ENCODE results near the gene PLPP7. TPM values are rescaled to one million over a fixed set of nuclear protein-coding genes. Genes with fewer than 3 reads are reported as not detected.
A peak's percentile ranks its signal among the peaks of the same experiment; 100 is the strongest.

Gene PLPP7
- polyA plus RNA-seq, 2 donors: 0.47 to 0.73 TPM

DNA sequence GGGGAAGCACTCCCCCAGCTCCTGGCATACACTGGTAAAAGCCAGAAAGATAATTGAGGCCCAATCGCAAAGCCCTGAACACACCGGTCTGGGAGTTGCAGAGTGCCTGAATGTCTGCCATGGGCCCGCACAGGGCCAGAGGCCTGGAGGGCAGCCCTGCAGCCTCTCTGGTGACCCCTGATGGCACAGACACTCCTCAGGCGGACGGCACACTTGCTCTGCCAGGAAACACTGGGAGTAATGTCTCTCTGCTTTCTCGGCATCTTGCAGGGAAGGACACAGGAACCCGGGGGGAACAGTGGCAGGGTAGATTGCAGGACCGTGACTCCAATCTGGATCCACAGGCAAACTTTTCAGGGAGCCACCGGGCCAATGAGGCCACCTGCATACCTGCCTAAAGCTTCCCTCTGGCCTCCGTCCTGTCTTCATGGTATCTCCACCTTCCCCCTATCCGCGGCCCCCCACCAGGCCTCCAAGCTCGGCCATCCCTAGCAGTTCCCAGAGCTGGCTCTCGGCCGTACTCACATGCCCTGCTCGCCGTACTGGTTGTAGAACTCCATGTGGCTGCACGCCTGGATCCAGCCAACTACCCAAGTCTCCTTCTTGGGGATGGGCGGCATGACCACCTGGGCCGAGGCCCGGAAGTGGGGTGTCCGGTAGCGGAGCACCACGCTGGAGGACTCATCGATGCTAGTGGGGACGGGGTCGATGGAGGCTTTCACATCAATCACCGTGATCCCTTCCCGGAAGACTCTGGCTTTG, 14.0 kb upstream of the PLPP7 start:
- H3K36me3 ChIP-seq (ENCODE audit: control insufficient read depth in 2 of 2, insufficient read depth in 2 of 2, low read length in 1 of 2): no peaks in the 10 kb centered on the region
- no peaks in the 10 kb centered on the region for H3K4me1 ChIP-seq (ENCODE audit: control insufficient read depth in 2 of 2, insufficient read depth in 2 of 2, low read length in 1 of 2)
- H3K9me3 ChIP-seq (ENCODE audit: control insufficient read depth in 2 of 2, insufficient read depth in 1 of 2, low read depth in 1 of 2, low read length in 1 of 2): no peaks in the 10 kb centered on the region
- 68% methylated on average over 29 of the region's 29 CpGs for WGBS, 2 donors
- H3K27me3 ChIP-seq (ENCODE audit: control insufficient read depth in 1 of 2, insufficient read depth in 2 of 2, low read length in 2 of 2): no peaks in the 10 kb centered on the region
- H3K4me3 ChIP-seq (ENCODE audit: low read depth in 1 of 2, low read length in 2 of 2): peak overlapping the region; percentile 56 to 72
- peak overlapping the region; percentile 22 to 52 for H3K27ac ChIP-seq (ENCODE audit: low read depth in 2 of 2, low read length in 1 of 2)

DNA sequence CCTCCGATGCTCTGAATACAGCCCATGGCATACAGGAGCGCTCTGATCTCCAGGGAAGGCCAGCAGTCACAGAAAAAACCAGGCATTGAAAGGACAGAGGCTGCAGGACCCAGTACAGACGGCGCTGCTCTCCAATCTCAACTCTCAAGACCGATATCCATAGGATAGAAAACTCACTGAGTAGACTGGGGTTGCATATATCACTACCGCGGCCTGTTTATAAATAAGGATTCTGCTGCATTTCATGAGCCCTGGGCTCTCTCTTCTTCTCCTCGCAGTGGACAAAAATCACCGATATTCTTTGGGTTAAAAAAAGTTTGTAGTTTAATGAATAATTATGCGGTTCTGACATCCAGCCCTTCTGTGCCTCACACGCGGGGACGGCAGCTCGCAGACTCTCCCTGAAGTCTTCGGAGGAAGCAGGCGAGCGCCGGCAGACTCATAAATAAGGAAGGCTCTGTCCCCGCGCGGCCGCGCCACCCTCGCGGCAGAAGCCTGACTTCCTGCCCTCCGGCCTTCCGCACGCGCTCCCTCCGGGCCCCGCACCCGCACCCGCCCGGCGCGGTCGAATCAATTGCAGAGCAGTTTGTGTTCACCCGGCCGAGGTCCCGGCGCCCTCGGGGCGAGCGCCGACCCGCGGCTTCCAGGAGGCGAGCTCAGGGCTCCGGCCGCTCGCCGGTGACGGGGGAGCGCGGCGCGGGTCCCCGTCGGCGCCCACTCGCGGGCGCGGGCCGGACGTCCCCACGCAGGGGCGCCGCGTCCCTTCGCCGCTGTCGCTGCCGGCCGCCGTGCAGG, 13.2 kb upstream of the PLPP7 start, which contains the start of gene FAM78A:
FAM78A (minus strand) TSS at position 417 of the 795 bp plus-strand sequence; CDS start at position 86, 331 bp downstream.
- peak within 1 kb of the TSS; percentile 15 to 52 for H3K27ac ChIP-seq (ENCODE audit: low read depth in 2 of 2, low read length in 1 of 2)
- H3K9me3 ChIP-seq (ENCODE audit: control insufficient read depth in 2 of 2, insufficient read depth in 1 of 2, low read depth in 1 of 2, low read length in 1 of 2): no peaks in the 10 kb centered on the region
- peak within 1 kb of the TSS; percentile 56 to 72 for H3K4me3 ChIP-seq (ENCODE audit: low read depth in 1 of 2, low read length in 2 of 2)
- WGBS, 2 donors: 8 to 11% methylated on average over 64 to 76 of the region's 76 CpGs
- H3K36me3 ChIP-seq (ENCODE audit: control insufficient read depth in 2 of 2, insufficient read depth in 2 of 2, low read length in 1 of 2): no peaks in the 10 kb centered on the region
- no peaks in the 10 kb centered on the region for H3K27me3 ChIP-seq (ENCODE audit: control insufficient read depth in 1 of 2, insufficient read depth in 2 of 2, low read length in 2 of 2)
- no peaks in the 10 kb centered on the region for H3K4me1 ChIP-seq (ENCODE audit: control insufficient read depth in 2 of 2, insufficient read depth in 2 of 2, low read length in 1 of 2)

GRCh38 chr9:131276891-131277286, 12.6 kb upstream of the PLPP7 start:
- no peaks in the 10 kb centered on the region for H3K27me3 ChIP-seq (ENCODE audit: control insufficient read depth in 1 of 2, insufficient read depth in 2 of 2, low read length in 2 of 2)
- WGBS, 2 donors: 1% methylated on average over 16 to 60 of the region's 60 CpGs
- no peaks in the 10 kb centered on the region for H3K36me3 ChIP-seq (ENCODE audit: control insufficient read depth in 2 of 2, insufficient read depth in 2 of 2, low read length in 1 of 2)
- H3K27ac ChIP-seq (ENCODE audit: low read depth in 2 of 2, low read length in 1 of 2): peak overlapping the region in 1 of 2 donors; percentile 52
- peak overlapping the region; percentile 56 to 72 for H3K4me3 ChIP-seq (ENCODE audit: low read depth in 1 of 2, low read length in 2 of 2)
- no peaks in the 10 kb centered on the region for H3K9me3 ChIP-seq (ENCODE audit: control insufficient read depth in 2 of 2, insufficient read depth in 1 of 2, low read depth in 1 of 2, low read length in 1 of 2)
- no peaks in the 10 kb centered on the region for H3K4me1 ChIP-seq (ENCODE audit: control insufficient read depth in 2 of 2, insufficient read depth in 2 of 2, low read length in 1 of 2)

DNA sequence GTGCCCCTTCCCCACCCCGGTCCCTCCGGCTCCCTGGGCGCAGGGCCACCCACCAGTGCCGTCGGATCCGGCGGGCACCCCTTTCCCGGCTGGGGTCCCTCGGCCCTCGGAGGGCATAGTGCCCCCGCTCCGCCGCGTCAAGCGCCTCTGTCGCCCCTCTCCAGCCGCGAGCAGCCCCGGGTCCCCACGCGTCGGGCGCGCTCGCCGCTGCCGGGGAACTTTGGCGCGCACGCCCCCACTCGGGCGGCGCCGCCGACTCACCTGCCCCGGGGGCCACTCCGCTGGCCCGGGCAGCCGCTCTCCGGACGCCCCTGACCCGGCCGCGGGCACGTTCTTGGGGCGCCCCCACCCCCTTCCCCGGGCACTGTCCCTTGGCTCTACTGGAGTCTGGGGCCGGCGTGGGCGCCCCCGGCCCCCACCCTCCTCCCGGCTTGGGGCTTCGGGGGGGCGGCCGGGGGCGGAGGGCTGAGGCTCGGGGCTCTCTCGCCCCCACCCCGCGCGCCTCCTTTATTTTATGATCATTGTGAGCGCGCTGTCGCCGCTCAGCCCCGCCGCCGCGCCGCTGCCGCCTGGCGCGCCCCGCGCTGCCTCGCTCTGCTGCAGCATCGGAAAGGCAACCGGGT, 12.1 kb upstream of the PLPP7 start:
- no peaks in the 10 kb centered on the region for H3K36me3 ChIP-seq (ENCODE audit: control insufficient read depth in 2 of 2, insufficient read depth in 2 of 2, low read length in 1 of 2)
- H3K27me3 ChIP-seq (ENCODE audit: control insufficient read depth in 1 of 2, insufficient read depth in 2 of 2, low read length in 2 of 2): no peaks in the 10 kb centered on the region
- H3K4me1 ChIP-seq (ENCODE audit: control insufficient read depth in 2 of 2, insufficient read depth in 2 of 2, low read length in 1 of 2): peaks cover 0 to 2% of the 10 kb centered on the region in 2 donors
- peak overlapping the region; percentile 56 to 72 for H3K4me3 ChIP-seq (ENCODE audit: low read depth in 1 of 2, low read length in 2 of 2)
- H3K27ac ChIP-seq (ENCODE audit: low read depth in 2 of 2, low read length in 1 of 2): peak overlapping the region; percentile 8 to 19
- 0 to 1% methylated on average over 41 to 78 of the region's 78 CpGs for WGBS, 2 donors
- H3K9me3 ChIP-seq (ENCODE audit: control insufficient read depth in 2 of 2, insufficient read depth in 1 of 2, low read depth in 1 of 2, low read length in 1 of 2): no peaks in the 10 kb centered on the region

DNA sequence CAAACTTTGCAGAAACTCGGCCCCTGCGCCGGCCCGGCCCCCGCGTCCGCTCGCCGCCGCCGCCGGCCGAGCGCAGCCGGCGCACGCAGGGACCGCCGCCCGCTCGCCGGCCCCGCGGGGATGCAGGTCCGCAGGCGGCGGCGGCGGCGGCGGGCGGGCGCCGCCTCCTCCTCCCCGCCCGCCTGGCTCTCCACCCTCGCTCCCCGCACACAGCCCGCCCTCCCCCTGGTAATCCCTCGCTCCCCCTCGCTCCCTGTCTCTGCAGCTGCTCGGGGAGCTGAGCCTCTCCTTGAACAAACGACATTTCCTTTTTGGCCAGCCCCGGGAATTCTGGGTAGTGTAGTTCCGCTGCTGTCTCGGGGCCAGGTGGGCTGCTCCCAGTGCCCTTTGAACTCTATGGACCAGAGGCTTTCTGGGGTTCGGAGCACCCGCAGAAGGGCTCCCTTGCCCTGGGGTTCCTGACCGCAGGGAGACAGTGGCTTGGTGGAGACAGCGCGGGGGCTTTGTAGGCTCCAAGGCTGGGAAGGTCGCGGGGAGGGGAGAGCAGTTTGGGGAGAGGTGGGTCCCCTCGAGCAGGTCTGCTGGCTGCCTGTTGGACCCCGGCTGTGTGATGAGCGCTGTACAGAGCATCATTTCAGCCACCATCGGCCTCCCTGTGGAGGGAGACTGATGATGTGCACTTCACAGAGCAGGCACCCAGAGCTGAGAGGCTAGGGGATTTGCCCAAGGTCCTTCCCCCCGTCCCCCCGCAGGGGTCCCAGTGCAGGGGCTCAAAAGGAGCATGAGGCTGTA, 11.4 kb upstream of the PLPP7 start:
- Histone ChIP-seq H3K27me3 (ENCODE audit: control insufficient read depth in 1 of 2, insufficient read depth in 2 of 2, low read length in 2 of 2) (no peaks in the 10 kb centered on the region), H3K4me1 (ENCODE audit: control insufficient read depth in 2 of 2, insufficient read depth in 2 of 2, low read length in 1 of 2) (peaks cover 0 to 2% of the 10 kb centered on the region in 2 donors), H3K27ac (ENCODE audit: low read depth in 2 of 2, low read length in 1 of 2) (peak overlapping the region in 1 of 2 donors; percentile 21), H3K9me3 (ENCODE audit: control insufficient read depth in 2 of 2, insufficient read depth in 1 of 2, low read depth in 1 of 2, low read length in 1 of 2) (no peaks in the 10 kb centered on the region), H3K36me3 (ENCODE audit: control insufficient read depth in 2 of 2, insufficient read depth in 2 of 2, low read length in 1 of 2) (no peaks in the 10 kb centered on the region), H3K4me3 (ENCODE audit: low read depth in 1 of 2, low read length in 2 of 2) (peak overlapping the region; percentile 56 to 72)
- 8 to 19% methylated on average over 26 to 59 of the region's 59 CpGs for WGBS, 2 donors

DNA sequence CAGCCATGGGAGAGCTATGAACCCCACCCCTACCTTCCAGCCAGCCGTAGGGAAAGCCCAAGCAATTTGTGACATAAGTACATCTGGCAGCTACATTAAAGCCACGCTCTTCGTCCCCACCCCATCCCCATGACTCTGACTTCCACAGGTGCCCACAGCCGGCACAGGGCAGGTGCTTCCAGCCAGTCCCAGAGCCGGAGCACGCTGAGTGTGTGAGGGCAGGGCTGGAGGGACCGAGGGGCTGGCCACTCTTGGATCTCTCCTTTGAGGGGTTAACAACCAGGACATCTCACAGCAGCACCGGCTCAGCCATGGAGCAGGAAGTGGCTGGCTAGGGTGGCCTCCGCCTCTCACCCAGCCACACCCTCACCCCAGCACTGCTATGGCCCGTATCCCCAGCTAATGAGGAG, 10.8 kb upstream of the PLPP7 start:
- no peaks in the 10 kb centered on the region for H3K9me3 ChIP-seq (ENCODE audit: control insufficient read depth in 2 of 2, insufficient read depth in 1 of 2, low read depth in 1 of 2, low read length in 1 of 2)
- H3K27ac ChIP-seq (ENCODE audit: low read depth in 2 of 2, low read length in 1 of 2): no peak overlapping the region
- H3K27me3 ChIP-seq (ENCODE audit: control insufficient read depth in 1 of 2, insufficient read depth in 2 of 2, low read length in 2 of 2): no peaks in the 10 kb centered on the region
- no peak overlapping the region for H3K4me3 ChIP-seq (ENCODE audit: low read depth in 1 of 2, low read length in 2 of 2)
- 34 to 51% methylated on average over 10 of the region's 10 CpGs for WGBS, 2 donors
- peaks cover 0 to 2% of the 10 kb centered on the region in 2 donors for H3K4me1 ChIP-seq (ENCODE audit: control insufficient read depth in 2 of 2, insufficient read depth in 2 of 2, low read length in 1 of 2)
- no peaks in the 10 kb centered on the region for H3K36me3 ChIP-seq (ENCODE audit: control insufficient read depth in 2 of 2, insufficient read depth in 2 of 2, low read length in 1 of 2)

- no peak overlapping the region for H3K27ac ChIP-seq (ENCODE audit: low read depth in 2 of 2, low read length in 1 of 2)
- no peaks in the 10 kb centered on the region for H3K27me3 ChIP-seq (ENCODE audit: control insufficient read depth in 1 of 2, insufficient read depth in 2 of 2, low read length in 2 of 2)
- H3K36me3 ChIP-seq (ENCODE audit: control insufficient read depth in 2 of 2, insufficient read depth in 2 of 2, low read length in 1 of 2): no peaks in the 10 kb centered on the region
- no peak overlapping the region for H3K4me3 ChIP-seq (ENCODE audit: low read depth in 1 of 2, low read length in 2 of 2)
- peaks cover 0 to 2% of the 10 kb centered on the region in 2 donors for H3K4me1 ChIP-seq (ENCODE audit: control insufficient read depth in 2 of 2, insufficient read depth in 2 of 2, low read length in 1 of 2)
- 65 to 74% methylated on average over 11 of the region's 11 CpGs for WGBS, 2 donors
- H3K9me3 ChIP-seq (ENCODE audit: control insufficient read depth in 2 of 2, insufficient read depth in 1 of 2, low read depth in 1 of 2, low read length in 1 of 2): no peaks in the 10 kb centered on the region
Measured at GRCh38 chr9:131279196-131279862, 10.2 kb upstream of the PLPP7 start.

DNA sequence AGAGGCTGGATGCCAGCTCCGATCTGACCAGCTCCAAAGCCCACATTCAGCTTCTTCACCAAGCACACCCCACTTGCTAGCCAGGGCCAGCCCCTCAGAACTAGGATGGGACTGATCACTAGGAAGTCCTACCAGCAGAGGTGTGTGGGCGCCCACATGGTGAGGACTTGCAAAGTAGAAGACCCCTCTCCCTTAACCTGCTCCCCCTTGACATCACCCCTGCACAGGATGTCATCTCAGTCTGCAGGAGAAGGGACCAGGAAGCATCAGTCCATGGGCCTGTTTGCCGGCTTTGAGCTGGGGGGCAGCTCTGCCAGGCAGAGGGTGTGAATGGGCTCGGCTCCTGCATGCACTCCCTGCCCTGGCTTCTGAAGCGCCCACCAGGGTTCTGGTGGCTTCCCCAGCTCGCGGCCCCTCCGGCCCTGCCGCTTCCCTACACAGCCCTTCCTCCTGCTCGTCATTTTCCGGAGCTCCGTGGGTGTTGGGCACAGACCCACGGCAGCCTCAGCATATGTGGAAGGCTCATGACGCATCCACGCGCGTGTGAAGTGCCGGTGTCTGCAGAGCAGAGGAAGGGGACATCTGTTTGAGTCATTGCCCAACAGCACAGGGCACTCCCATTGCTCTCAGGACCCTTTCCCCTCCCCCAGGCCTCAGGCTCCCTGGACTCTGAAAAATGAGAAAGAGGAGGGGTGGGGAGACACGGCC, 9.5 kb upstream of the PLPP7 start:
- Histone ChIP-seq H3K27ac (ENCODE audit: low read depth in 2 of 2, low read length in 1 of 2) (no peak overlapping the region), H3K36me3 (ENCODE audit: control insufficient read depth in 2 of 2, insufficient read depth in 2 of 2, low read length in 1 of 2) (no peaks in the 10 kb centered on the region), H3K9me3 (ENCODE audit: control insufficient read depth in 2 of 2, insufficient read depth in 1 of 2, low read depth in 1 of 2, low read length in 1 of 2) (no peaks in the 10 kb centered on the region), H3K4me3 (ENCODE audit: low read depth in 1 of 2, low read length in 2 of 2) (no peak overlapping the region), H3K27me3 (ENCODE audit: control insufficient read depth in 1 of 2, insufficient read depth in 2 of 2, low read length in 2 of 2) (no peaks in the 10 kb centered on the region), H3K4me1 (ENCODE audit: control insufficient read depth in 2 of 2, insufficient read depth in 2 of 2, low read length in 1 of 2) (peaks cover 0 to 2% of the 10 kb centered on the region in 2 donors)
- 68 to 76% methylated on average over 19 of the region's 19 CpGs for WGBS, 2 donors
